Activated CD4-positive, alpha-beta T cell treated with anti-CD3 and anti-CD28 coated beads, Interleukin-2, amount 10 ng/mL, durations not matched to agents 7 days and 5 days (primary cell): ENCODE results near the gene PPARD. TPM values are rescaled to one million over a fixed set of nuclear protein-coding genes. Genes with fewer than 3 reads are reported as not detected.
A peak's percentile ranks its signal among the peaks of the same experiment; 100 is the strongest.

Experiments used
- CTCF ChIA-PET: fragments of 350-600 bp; sonication (Branson Sonifier 250); formaldehyde crosslinking; loops from one replicate; lab custom pipeline; 2021; ENCODE audit warnings: antibody characterized with exemption; lab: Charles Lee
- POLR2A ChIA-PET: fragments of 350-600 bp; sonication (Branson Sonifier 250); formaldehyde crosslinking; loops from one replicate; lab custom pipeline; 2021; ENCODE audit warnings: antibody characterized with exemption; lab: Charles Lee
- DNase-seq: peaks from one replicate; pipeline ENCODE4 v3.0.0-alpha.2; 2020
- H3K27ac Mint-ChIP-seq: one replicate; pipeline ENCODE4 v1.8.0; 2021; ENCODE audit warnings: mild to moderate bottlenecking, moderate library complexity, mixed read lengths
- H3K27me3 Mint-ChIP-seq: one replicate; pipeline ENCODE4 v1.8.0; 2021; ENCODE audit warnings: mixed read lengths
- H3K36me3 Mint-ChIP-seq: one replicate; pipeline ENCODE4 v1.8.0; 2021; ENCODE audit warnings: low read depth, mixed read lengths
- H3K4me1 Mint-ChIP-seq: one replicate; pipeline ENCODE4 v1.8.0; 2021; ENCODE audit warnings: mixed read lengths
- H3K4me3 Mint-ChIP-seq: one replicate; pipeline ENCODE4 v1.8.0; 2021; ENCODE audit warnings: mild to moderate bottlenecking, moderate library complexity, mixed read lengths
- H3K9me3 Mint-ChIP-seq: one replicate; pipeline ENCODE4 v1.8.0; 2021; ENCODE audit warnings: mixed read lengths
- total RNA-seq, 2 experiments: library from RNA; stranded (reverse); gene quantifications; one replicate each; pipeline ENCODE4 v1.2.3, GENCODE V29; 2021

The PPARD gene
- total RNA-seq, 2 experiments from 2014 or later: 24.4 to 25.8 TPM

DNA sequence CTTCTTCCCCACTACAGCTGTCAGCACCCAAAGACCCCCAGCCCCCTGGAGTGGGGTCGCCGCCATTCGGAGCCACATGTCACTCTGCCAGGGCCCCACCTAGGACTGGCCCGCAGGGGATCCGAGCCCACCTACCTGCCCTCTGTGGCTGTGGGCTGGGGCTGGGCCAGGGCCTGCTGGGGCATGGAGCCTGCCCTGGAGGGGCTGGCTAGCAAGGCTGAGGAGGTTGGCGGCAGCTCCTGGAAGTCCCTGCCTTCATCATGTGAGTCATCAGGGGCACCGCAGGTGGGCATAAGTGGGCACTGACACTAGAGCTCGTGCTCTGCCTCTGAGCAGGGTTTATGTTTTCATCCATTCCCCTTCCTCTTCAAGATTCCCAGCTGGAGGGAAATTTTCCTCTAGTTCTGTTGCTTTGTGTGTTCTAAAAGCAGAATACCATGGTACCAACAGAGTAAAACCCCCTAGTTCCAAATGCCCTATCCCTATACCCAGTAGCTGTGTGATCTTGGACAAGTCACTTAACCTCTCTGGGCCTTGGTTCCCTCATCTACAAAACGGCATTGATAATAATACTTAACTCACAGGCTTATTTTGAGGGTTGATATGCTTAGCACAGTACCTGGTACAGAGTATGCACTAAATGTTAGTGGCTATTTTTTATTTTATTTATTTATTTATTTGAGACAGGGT lies 101.1 kb downstream of the PPARD start:
- Mint-ChIP-seq H3K4me1 (peaks cover 15% of the 10 kb centered on the region), H3K4me3 (no peak overlapping the region), H3K36me3 (no peaks in the 10 kb centered on the region), H3K9me3 (no peaks in the 10 kb centered on the region), H3K27ac (no peak overlapping the region), H3K27me3 (no peaks in the 10 kb centered on the region)
- DNase-seq: no peak
- ChIA-PET POLR2A (no interaction called here), CTCF (interaction anchor here (0.6 to 3.0 kb wide), 5 partner anchors 10 to 151 kb away, joined by 3 to 9 read pairs (median 3); partner anchors contain the start of gene PPARD)

DNA sequence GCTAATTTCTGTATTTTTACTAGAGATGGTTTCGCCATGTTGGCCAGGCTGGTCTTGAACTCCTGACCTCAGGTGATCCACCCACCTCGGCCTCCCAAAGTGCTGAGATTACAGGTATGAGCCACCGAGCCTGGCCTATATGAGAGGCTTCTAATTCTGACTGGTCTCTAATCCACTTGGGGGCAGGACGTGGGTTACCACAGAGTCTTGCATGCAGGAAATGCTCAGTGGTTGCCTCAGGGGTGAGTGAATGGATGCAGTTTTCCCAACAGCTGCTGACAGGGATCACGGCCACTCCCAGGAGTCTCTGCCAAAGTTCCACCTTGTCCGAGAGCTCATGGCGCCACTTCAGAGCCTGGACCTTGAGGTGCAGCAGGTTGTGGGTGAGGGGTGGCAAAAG lies 103.3 kb downstream of the PPARD start:
- ChIA-PET CTCF (interaction anchor here (0.6 to 3.0 kb wide), 5 partner anchors 83 to 153 kb away, joined by 3 to 9 read pairs (median 3); partner anchors contain the start of genes DEF6 and PPARD), POLR2A (no interaction called here)
- H3K9me3 Mint-ChIP-seq: no peaks in the 10 kb centered on the region
- no peak overlapping the region for H3K4me3 Mint-ChIP-seq
- H3K36me3 Mint-ChIP-seq: no peaks in the 10 kb centered on the region
- no peak overlapping the region for H3K27ac Mint-ChIP-seq
- no peaks in the 10 kb centered on the region for H3K27me3 Mint-ChIP-seq
- H3K4me1 Mint-ChIP-seq: peaks cover 21% of the 10 kb centered on the region
- DNase-seq: peak; percentile 62

DNA sequence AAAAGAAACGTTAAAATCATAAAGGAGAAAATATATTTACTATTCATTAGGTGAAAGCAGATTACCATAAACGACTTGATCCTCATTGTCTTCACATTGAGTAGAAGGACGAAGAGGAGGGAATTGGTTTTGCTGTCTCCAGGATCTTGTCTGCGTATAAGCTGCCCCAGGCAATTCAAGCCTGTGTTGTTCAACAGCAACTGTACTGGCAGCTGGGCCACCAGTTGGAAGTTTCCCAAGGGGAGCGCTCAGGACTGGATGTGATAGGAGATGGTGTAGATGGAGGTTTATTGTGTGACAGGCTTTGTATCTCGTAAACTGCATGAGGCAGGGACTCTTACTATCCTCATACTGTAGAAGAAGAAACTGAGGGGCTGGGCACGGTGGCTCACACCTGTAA lies 105.8 kb downstream of the PPARD start:
- Mint-ChIP-seq H3K27me3 (peaks cover 9% of the 10 kb centered on the region), H3K9me3 (no peaks in the 10 kb centered on the region), H3K27ac (no peak overlapping the region), H3K4me1 (peaks cover 36% of the 10 kb centered on the region), H3K36me3 (no peaks in the 10 kb centered on the region), H3K4me3 (no peak overlapping the region)
- no peak for DNase-seq
- ChIA-PET POLR2A (no interaction called here), CTCF (interaction anchor here (1.3 to 7.0 kb wide), 11 partner anchors 10 to 151 kb away, joined by 3 to 65 read pairs (median 5); partner anchors contain the start of genes PPARD and RPL10A)

DNA sequence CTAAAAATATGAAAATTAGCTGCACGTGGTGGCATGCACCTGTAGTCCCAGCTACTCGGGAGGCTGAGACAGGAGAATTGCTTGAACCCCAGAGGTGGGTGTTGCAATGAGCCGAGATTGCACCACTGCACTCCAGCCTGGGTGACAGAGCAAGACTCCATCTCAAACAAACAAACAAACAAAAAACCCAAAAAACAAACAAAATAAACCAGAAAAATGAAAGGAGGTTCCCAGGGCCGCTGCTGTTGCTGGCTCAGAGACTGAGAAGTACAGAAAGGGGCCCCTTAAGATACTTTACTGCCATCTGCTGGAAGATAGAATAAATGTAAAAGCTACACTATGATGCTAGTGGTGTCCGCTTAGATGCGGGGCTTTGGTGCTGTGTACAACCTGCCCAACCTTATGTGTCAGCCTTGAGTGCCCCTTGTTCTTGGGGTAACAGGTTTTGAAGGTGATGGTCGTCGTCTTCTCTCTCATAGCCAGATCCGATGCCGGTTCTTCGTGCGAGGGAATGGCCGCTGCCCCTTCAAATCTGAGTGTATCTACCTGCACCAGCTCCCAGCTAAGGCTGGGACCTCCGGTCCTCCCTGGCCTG lies 107.0 kb downstream of the PPARD start:
- CTCF ChIA-PET: interaction anchor here (0.6 to 7.0 kb wide), 29 partner anchors 8 to 387 kb away, joined by 3 to 65 read pairs (median 5); partner anchors contain the start of genes PPARD and RPL10A
- H3K27me3 Mint-ChIP-seq: peaks cover 9% of the 10 kb centered on the region
- H3K4me3 Mint-ChIP-seq: no peak overlapping the region
- peaks cover 47% of the 10 kb centered on the region for H3K4me1 Mint-ChIP-seq
- POLR2A ChIA-PET: interaction anchor here (0.6 to 0.7 kb wide), 2 partner anchors 27 to 81 kb away, joined by 3 to 4 read pairs; no protein-coding TSS in a partner anchor
- no peaks in the 10 kb centered on the region for H3K9me3 Mint-ChIP-seq
- H3K36me3 Mint-ChIP-seq: no peaks in the 10 kb centered on the region
- H3K27ac Mint-ChIP-seq: peak overlapping the region; percentile 19
- peak; percentile 56 for DNase-seq

DNA sequence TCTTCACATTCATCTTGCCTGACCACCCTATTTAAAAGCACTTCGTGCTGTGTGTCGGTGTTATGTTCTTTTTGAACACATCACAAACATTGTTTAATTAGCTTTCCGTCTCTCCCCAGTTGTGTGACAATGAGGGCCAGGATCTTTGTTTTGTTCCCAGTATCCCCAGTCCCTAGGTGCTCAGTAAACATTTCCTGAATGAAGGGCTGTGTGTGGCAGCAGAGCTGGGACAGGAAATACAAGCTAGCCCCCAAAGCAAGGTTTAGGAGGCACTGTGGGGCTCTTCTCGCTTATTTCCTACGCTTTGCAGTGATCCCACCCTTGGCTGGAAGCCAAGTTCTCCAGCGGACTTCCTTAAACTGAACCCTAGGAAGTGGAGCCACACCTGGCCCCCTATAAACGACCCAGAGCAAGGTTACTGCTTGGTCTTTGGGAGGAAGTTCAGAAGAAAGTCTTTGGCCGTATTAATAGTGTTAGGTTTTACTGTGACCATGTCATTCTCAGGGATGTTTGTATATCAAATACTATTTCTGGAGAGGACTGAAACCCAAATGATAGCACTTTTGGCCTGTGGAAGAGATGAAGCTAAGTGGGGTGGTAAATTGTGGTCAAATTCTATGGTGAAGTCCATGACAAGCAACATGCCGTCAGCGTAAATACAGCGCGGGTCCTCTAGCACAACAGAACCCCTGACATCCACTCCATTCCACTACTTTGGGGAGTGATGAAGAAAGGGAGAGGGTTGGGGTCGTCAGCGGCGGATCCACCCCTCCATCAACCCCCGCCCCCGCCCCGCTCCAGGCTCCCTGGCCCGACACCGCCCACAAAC lies 109.2 kb downstream of the PPARD start:
- peak overlapping the region; percentile 81 for H3K4me3 Mint-ChIP-seq
- POLR2A ChIA-PET: interaction anchor here (1.1 kb wide), 1 partner anchor 155 kb away, joined by 4 read pairs; the partner anchor contains the start of gene DEF6
- H3K27ac Mint-ChIP-seq: peak overlapping the region; percentile 75
- H3K4me1 Mint-ChIP-seq: peaks cover 48% of the 10 kb centered on the region
- peaks cover 13% of the 10 kb centered on the region for H3K36me3 Mint-ChIP-seq
- CTCF ChIA-PET: interaction anchor here (0.7 to 7.0 kb wide), 16 partner anchors 14 to 156 kb away, joined by 3 to 65 read pairs (median 3); partner anchors contain the start of genes PPARD and RPL10A
- H3K27me3 Mint-ChIP-seq: peaks cover 9% of the 10 kb centered on the region
- no peak for DNase-seq
- H3K9me3 Mint-ChIP-seq: no peaks in the 10 kb centered on the region

DNA sequence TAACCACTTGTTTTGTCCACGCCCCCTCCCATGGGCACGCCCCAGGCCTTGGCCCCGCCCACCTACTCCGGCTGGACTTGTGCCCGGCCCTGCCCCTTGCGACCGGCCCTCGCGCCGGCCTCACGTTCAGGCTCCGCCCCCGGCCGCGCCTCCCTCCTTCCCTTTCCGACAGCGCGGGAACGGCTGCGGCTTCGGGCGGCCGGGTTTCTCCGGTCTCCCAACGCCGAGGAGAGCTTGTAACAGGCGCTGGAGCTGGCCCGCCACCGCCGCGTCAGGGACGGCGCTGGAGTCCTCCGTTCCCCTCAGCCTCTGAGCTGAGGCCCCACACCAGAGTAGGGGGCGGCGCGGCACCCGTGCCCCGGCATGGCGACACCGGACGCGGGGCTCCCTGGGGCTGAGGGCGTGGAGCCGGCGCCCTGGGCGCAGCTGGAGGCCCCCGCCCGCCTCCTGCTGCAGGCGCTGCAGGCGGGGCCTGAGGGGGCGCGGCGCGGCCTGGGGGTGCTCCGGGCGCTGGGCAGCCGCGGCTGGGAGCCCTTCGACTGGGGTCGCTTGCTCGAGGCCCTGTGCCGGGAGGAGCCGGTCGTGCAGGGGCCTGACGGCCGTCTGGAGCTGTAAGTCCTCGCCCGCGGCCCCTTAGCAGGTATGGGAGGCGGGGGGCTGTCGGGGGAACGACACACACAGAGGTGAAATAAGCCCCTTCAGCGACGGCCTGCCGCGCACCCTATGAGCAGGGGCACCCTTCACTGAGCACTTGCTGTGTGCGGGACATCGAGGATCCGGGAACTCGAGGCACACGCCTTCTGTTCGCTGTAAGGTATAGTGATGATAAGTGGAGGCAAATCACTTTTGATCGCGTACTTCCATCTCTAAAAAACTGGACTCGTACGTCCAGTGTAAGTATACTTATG lies 110.1 kb downstream of the PPARD start, which contains the start of gene FANCE:
Gene FANCE (plus strand): TSS at position 156 of the 908 bp plus-strand sequence. CDS start 208 bp downstream, at position 364.
- peaks cover 48% of the 10 kb centered on the region for H3K4me1 Mint-ChIP-seq

DNA sequence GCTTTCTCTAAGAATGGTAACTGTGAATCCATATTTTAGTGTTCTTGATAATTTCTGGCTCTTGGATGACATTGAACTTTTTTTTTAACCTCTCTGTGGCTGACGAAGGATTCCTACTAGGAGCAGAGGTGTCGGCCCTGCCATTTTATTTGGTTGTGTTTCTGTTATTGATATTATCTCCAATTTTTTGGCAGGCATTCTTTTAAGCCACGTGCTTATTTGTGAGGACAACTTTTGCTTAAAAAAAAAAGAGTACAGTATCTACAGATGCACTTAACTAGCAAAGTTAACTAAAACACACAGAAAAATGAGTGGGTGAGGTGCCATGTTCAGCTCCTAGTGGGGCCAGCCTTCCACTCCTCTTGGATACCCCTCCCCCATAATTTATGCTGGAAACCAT lies 110.9 kb downstream of the PPARD start:
- no peaks in the 10 kb centered on the region for H3K9me3 Mint-ChIP-seq
- peaks cover 13% of the 10 kb centered on the region for H3K36me3 Mint-ChIP-seq
- ChIA-PET POLR2A (no interaction called here), CTCF (interaction anchor here (0.8 to 7.0 kb wide), 5 partner anchors 12 to 126 kb away, joined by 3 to 65 read pairs (median 4); partner anchors contain the start of gene PPARD)
- H3K4me1 Mint-ChIP-seq: peaks cover 47% of the 10 kb centered on the region
- peak overlapping the region; percentile 9 for H3K27ac Mint-ChIP-seq
- H3K4me3 Mint-ChIP-seq: peak overlapping the region; percentile 74
- peaks cover 9% of the 10 kb centered on the region for H3K27me3 Mint-ChIP-seq
- DNase-seq: no peak

More for the DNA sequence above, 110.1 kb downstream of the PPARD start, which contains the start of gene FANCE:
- DNase-seq: peak; percentile 91
- H3K27ac Mint-ChIP-seq: peak within 1 kb of the TSS; percentile 75
- no peaks in the 10 kb centered on the region for H3K9me3 Mint-ChIP-seq
- ChIA-PET CTCF (interaction anchor here (0.7 to 7.0 kb wide), 13 partner anchors 13 to 157 kb away, joined by 3 to 65 read pairs (median 3); partner anchors contain the start of gene PPARD), POLR2A (no interaction called here)
- peak within 1 kb of the TSS; percentile 81 for H3K4me3 Mint-ChIP-seq
- H3K27me3 Mint-ChIP-seq: peaks cover 9% of the 10 kb centered on the region
- H3K36me3 Mint-ChIP-seq: peaks cover 13% of the 10 kb centered on the region

DNA sequence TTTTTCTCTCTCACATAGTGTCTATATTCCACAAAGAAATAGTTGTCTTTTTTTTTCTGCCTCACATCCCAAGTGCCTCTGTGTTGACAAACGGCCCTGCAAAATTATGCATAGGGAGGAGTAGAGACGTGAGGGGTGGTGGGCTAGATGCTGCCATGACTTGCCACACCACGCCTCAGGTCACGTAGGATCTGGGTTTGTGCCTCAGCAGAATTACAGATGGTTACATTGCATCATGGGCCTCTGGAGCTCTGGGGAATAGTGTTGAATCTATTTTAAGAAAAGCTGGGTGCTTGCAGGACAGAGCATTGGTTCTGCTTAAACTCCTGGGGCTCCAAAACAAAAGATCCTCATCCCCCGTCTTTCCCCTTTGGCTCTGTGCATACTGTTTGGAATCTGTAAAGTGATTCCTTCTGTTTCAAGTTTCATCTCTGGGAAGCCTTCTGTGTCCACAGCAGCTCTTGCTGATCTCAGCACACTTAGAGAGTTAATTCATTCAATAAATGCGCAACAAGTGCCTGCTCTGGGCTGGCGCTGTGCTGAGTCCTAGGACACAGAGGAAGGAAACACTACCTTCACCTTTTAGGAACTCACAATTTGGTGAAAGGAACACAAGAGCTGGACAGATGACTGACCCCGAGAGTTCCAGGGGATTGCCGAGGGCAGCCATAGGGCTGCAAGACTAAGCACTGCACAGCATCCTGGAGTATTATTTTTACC lies 112.2 kb downstream of the PPARD start:
- Mint-ChIP-seq H3K27me3 (peaks cover 9% of the 10 kb centered on the region), H3K4me3 (peak overlapping the region; percentile 26), H3K9me3 (no peaks in the 10 kb centered on the region), H3K4me1 (peaks cover 42% of the 10 kb centered on the region), H3K36me3 (peaks cover 17% of the 10 kb centered on the region), H3K27ac (no peak overlapping the region)
- no peak for DNase-seq
- ChIA-PET CTCF (interaction anchor here (0.6 to 7.0 kb wide), 5 partner anchors 12 to 280 kb away, joined by 3 to 65 read pairs (median 4); partner anchors contain the start of genes PPARD and RPL10A), POLR2A (interaction anchor here (0.7 kb wide), 1 partner anchor 151 kb away, joined by 5 read pairs; no protein-coding TSS in a partner anchor)

DNA sequence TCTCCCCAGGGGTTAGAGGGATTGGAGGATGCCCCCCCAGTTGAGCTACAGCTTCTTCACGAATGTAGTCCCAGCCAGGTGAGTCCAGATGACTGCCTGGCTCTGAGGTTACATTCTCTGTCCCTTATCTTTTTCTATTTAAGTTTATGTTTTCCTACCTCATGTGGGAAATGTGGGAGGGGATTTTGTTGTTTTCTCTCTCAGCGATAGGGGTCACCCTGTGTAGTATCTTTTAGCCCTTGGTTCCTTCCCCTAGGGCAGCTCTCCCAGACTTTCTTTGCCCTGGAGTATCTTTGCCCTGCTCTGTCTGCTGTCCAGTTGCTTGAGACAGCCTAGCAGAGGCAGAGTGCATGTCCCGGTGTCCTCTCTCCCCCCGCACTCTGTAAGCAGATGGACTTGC lies 115.5 kb downstream of the PPARD start:
- Mint-ChIP-seq H3K9me3 (no peaks in the 10 kb centered on the region), H3K4me1 (peaks cover 27% of the 10 kb centered on the region), H3K27me3 (no peaks in the 10 kb centered on the region), H3K36me3 (peaks cover 28% of the 10 kb centered on the region), H3K4me3 (no peak overlapping the region), H3K27ac (no peak overlapping the region)
- ChIA-PET POLR2A (no interaction called here), CTCF (interaction anchor here (0.6 to 2.0 kb wide), 6 partner anchors 9 to 169 kb away, joined by 3 to 9 read pairs (median 5); partner anchors contain the start of gene RPL10A)
- no peak for DNase-seq

DNA sequence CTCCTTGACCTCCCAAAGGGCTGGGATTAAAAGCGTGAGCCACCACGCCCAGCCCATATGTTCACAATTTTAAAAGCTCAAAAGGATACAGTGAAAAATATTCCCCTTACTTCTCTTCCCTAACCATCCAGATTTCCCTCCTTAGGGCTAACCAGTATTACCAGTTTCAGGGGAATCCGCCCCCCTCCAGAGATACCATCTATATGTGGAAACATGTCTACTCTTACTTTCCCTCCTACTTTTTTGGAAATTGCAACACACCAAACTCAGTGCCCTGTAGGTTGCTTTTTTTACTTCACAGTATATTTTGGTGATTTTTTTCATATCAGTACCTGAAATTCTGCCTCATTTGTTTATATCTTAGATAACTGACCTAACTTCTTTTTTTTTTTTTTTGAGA lies 118.9 kb downstream of the PPARD start:
- Mint-ChIP-seq H3K27ac (no peak overlapping the region), H3K9me3 (no peaks in the 10 kb centered on the region), H3K27me3 (no peaks in the 10 kb centered on the region), H3K4me1 (no peaks in the 10 kb centered on the region), H3K36me3 (peaks cover 32% of the 10 kb centered on the region), H3K4me3 (no peak overlapping the region)
- no peak for DNase-seq
- POLR2A ChIA-PET: no interaction called here
- CTCF ChIA-PET: no interaction called here
